Activated CD4-positive, CD25-positive, alpha-beta regulatory T cell (primary cell): ENCODE results near the gene ASCC3.
"Not testable (repeated sequence)": the region's sequence is repeated elsewhere in the genome, so short reads cannot be mapped to it uniquely, and the experiment has no call there.

Experiments
- DNase-seq, 4 experiments: peaks; one replicate each; lab custom pipeline; 2025; lab: John Stamatoyannopoulos, UW

Gene ASCC3

GRCh38 chr6:100889351-100889750 lies 8.2 kb upstream of the ASCC3 start:
- no peak for DNase-seq

- DNase-seq, result no peak
Measured at GRCh38 chr6:100886076-100886475, 4.9 kb upstream of the ASCC3 start.

- no peak for DNase-seq
Measured at GRCh38 chr6:100883347-100883746, 2.2 kb upstream of the ASCC3 start.

- no peak for DNase-seq
Measured at GRCh38 chr6:100881707-100882040, 545 bp upstream of the ASCC3 start.

GRCh38 chr6:100880149-100880852 lies 828 bp downstream of the ASCC3 start:
- no peak for DNase-seq

GRCh38 chr6:100879317-100879716 lies 1.8 kb downstream of the ASCC3 start:
- no peak for DNase-seq

- no peak for DNase-seq
Measured at GRCh38 chr6:100877851-100878250, 3.3 kb downstream of the ASCC3 start.

- no peak for DNase-seq
Measured at GRCh38 chr6:100876251-100876650, 4.9 kb downstream of the ASCC3 start.

- no peak for DNase-seq
Measured at GRCh38 chr6:100865525-100865924, 15.6 kb downstream of the ASCC3 start.

GRCh38 chr6:100862063-100862462 lies 19.1 kb downstream of the ASCC3 start:
- DNase-seq, result no peak

GRCh38 chr6:100856146-100856545 lies 25.0 kb downstream of the ASCC3 start:
- DNase-seq, result no peak

GRCh38 chr6:100851819-100852218 lies 29.3 kb downstream of the ASCC3 start:
- DNase-seq, result no peak

- DNase-seq, result no peak
Measured at GRCh38 chr6:100850174-100850573, 31.0 kb downstream of the ASCC3 start.

- no peak for DNase-seq
Measured at GRCh38 chr6:100846276-100846675, 34.9 kb downstream of the ASCC3 start.

GRCh38 chr6:100845676-100846075 lies 35.5 kb downstream of the ASCC3 start:
- DNase-seq, result no peak

- DNase-seq, result no peak
Measured at GRCh38 chr6:100839419-100839818, 41.7 kb downstream of the ASCC3 start.

- no peak for DNase-seq
Measured at GRCh38 chr6:100838011-100838410, 43.1 kb downstream of the ASCC3 start.

- DNase-seq, result no peak
Measured at GRCh38 chr6:100833972-100834574, 47.1 kb downstream of the ASCC3 start.

- not testable (repeated sequence) for DNase-seq
Measured at GRCh38 chr6:100829077-100829595, 52.0 kb downstream of the ASCC3 start.

GRCh38 chr6:100823041-100823440 lies 58.1 kb downstream of the ASCC3 start:
- no peak for DNase-seq

- DNase-seq, result no peak
Measured at GRCh38 chr6:100818066-100818465, 63.1 kb downstream of the ASCC3 start.

- DNase-seq, result no peak
Measured at GRCh38 chr6:100810015-100810414, 71.1 kb downstream of the ASCC3 start.

- DNase-seq, result no peak
Measured at GRCh38 chr6:100809346-100809745, 71.8 kb downstream of the ASCC3 start.
